Cerebellar cortex (tissue), 1 donor: ENCODE data around the gene SNCB.
"Not testable (repeated sequence)": the region's sequence is repeated elsewhere in the genome, so short reads cannot be mapped to it uniquely, and the experiment has no call there.

Experiments
- DNase-seq: peaks from one replicate; pipeline ENCODE4 v3.0.0-alpha.2; 2015; ENCODE audit warnings: low spot score

The SNCB gene

DNA sequence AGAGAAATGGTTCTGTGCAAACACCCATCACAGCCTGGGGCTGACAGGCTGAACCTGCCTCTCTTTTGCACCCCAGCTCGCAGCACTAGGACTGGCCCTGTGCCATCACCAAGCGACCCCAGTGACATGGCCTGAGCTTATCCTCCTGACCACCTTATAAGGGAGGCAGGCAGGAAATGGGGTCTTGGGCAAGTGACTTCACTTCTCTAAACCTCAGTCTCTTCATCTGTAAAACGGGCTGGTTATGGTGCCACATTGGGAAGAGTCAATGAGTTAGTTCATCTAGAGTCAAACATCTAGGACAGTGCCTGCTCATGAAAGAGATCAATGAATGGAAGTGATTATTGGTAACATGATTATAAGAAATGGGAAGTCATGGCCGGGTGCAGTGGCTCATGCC is 6.2 kb downstream of the SNCB start:
- no peak for DNase-seq

DNA sequence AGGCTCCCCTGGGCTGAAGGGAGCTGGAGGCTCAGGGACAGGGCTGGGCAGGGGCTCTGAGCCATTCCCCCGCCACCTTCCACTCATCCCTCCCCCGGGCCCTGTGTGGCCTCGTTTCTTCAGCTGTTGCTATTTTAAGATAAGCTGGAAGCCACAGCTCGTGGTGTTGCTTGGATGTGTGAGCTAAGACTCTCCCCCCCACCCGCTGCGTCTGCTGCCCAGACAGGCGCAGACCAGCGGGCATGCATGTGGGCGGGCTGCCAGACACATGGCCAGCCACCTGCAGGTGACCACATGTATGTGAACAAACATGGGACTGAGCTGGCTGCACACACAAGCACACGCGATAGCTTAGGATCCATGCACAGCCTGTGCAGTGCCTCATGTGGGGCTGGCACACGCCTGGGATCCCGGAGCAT is 8.7 kb downstream of the SNCB start:
- DNase-seq = peak; percentile 76

DNA sequence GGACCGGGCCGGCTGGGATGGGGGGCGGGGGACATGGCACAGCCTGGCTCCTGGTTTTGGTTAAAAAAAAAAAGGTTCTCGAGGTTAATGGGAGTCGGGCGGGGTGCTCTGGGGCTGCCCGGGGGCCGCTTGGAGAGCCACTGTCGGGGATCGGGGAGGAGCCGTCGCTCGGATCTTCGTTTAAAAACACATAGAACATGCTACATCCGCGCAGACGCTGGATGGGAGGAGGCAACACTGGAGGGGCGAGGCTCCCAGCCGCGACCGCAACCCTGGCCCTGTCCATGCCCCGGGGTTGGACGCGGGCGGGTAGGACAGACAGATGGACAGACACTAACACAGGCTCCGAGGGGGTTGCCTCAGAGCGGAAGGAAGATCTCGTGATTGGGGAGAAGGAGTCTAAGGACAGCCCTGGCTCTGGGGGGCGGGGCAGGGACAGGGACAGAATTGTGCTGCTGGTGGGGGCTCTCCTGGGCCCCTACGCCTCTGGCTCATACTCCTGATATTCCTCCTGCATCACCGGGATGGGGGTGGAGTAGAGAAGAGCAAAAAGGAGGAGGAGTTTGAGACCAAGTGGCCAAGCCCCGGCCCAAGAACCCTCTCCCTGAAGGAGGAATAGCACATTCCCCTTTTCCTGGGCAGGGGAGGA is 9.9 kb downstream of the SNCB start:
- DNase-seq = no peak

DNA sequence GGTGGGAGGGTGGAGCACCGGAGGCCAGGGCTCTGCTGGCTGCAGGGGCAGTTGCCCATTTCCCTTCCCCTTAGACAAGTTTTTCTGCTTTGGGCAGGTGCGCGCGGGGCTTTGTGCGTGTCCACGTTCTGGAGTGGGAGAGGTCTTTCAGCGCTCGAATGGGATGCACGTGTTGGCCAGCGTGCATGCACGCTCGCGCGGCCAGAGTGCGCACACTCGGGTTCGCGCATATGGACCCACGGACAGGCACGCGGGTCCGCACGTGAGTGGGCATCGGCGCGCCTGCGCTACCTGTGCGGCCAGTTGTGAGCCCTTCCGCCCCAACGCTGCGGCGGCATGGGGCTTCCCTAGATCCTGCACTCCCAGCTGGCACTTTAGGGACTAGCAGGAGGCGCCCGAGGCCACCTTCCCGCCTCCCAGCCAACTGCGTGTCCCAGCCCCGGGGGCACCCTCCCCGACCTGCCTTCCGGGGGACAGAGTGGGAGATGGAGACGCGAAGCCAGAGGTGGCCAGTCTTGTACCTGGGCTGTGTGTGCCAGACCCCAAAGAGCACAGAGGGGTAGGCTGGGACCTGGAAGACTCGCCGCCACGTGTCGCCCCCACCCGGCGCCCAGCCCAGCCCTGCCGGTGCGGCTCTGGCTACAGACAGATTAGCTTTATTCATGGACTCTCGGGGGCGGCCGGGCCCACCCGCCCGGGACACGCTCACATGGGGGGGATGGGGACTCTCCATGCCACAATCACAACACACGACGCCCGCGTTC is 10.6 kb downstream of the SNCB start:
- no peak for DNase-seq

- DNase-seq = peak; percentile 92
These were observed 11.1 kb downstream of the SNCB start for GRCh38 chr5:176619203-176619568.

GRCh38 chr5:176618783-176619182 is 11.6 kb downstream of the SNCB start:
- no peak for DNase-seq

DNA sequence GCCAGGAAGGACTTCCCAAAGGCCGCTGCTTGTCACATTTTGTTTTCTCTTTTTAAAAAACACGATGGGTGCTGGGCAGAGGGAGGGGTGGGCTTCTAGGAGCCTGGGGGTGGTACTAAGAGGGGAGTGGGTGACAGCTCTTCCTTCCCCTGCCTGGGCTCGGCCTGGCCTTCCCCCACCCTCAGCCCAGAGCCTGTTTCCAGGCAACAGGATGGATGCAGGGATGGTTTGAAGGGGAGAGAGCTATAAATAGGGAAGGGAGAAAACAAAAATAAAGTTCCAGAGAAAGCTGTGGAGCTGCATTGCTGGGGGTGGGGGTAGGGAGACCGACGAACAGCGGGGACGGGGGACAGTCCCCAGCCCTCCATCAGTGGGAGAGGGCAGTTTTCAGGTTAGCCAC is 13.8 kb downstream of the SNCB start:
- no peak for DNase-seq

GRCh38 chr5:176614805-176615478 is 15.4 kb downstream of the SNCB start:
- DNase-seq = no peak

DNA sequence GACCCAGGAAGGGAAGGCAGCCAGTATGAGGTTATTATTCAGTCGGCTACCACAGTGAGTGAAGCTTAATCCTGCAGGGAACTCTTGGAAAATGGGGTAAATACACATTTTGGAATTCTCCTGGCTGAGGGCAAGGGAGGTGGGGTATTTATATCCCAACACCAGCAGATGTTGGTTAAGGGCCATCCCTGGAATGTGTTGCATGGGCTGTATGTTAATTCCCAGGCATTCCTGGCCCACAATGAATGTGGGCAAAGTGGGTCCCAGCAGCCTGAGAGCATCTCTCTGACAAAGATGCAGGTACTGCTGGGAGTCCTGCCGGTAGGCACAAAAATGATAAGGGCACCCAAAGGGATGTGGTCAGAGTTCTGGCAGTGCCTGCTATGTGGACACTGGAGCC is 17.5 kb downstream of the SNCB start:
- no peak for DNase-seq

DNA sequence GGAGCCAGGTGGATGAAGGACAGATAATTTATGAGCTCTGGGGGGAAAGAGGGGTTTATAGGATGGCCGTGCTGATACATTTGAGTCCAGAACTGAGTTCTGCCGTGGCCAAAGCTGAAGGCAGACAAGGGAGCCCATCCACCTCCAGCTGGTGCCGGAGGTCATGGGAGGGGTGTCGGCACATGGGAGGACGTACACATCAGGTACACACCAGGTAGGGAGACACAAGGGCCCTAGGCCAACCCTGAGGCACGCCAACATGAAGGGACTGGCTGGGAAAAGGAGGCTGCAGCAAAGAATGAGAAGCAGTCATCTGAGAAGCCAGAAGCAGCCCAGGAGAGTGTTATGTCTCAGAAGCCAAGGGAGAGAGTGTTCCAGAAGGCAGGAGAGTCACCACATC is 18.3 kb downstream of the SNCB start:
- peak; percentile 37 for DNase-seq

GRCh38 chr5:176611435-176611834 is 18.9 kb downstream of the SNCB start:
- DNase-seq = peak; percentile 52

- DNase-seq = no peak
These were observed 19.9 kb downstream of the SNCB start for GRCh38 chr5:176610435-176610773.

GRCh38 chr5:176609724-176610434 is 20.5 kb downstream of the SNCB start, which contains the start of gene GPRIN1:
TSS of gene GPRIN1 (minus strand) at chr5:176610156. CDS start at chr5:176599834, 10,322 bp downstream.
- DNase-seq = peak; percentile 65

- no peak for DNase-seq
These were observed 21.2 kb downstream of the SNCB start for GRCh38 chr5:176608937-176609723.

DNA sequence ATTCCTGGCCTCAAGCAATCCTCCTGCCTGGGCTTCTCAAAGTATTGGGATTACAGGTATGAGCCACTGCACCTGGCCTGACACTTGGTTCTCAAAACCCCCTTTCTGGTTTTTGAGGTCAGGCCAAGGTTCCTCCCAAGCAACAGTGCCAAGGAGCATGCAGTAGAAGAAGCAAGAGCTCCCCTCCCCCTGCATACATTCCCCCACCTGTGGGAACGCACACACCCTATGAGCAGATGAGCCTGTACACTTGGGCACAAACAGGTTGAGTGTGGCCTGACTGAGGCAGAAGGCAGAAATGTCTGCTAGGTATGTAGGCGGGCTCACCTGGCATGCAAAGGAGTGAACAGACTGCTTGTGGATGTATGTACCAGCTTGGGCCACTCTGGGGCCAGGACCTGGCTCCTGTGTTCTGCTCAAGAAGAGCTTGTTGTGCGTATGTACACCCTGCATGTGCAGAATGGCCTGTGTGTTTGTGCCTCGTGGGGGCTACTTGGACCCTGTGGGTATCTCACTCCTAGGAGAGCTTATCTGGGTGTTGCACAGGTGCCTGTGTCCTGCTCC is 22.1 kb downstream of the SNCB start:
- DNase-seq = peak; percentile 55

DNA sequence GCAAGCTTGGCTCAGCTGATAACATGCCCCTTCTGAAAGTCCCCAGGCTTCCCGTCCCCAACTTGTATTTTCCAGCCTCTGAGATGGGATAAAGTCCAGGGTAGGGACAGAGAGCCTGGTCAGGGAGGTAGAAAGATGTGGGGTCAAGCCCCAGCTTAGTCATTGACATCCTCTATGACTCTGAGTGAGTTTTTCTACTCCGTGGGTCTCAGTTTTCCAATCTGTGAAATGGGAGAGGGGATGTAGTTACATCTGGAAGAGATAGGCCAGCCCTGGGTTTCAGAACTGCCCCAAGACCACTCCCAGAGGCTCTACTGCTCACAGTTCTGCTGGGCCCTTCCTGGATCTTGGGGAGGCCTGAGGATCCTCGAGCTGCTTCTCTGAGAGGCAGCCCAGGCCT is 23.5 kb downstream of the SNCB start:
- DNase-seq = no peak

- no peak for DNase-seq
These were observed 24.3 kb downstream of the SNCB start for GRCh38 chr5:176606032-176606431.

DNA sequence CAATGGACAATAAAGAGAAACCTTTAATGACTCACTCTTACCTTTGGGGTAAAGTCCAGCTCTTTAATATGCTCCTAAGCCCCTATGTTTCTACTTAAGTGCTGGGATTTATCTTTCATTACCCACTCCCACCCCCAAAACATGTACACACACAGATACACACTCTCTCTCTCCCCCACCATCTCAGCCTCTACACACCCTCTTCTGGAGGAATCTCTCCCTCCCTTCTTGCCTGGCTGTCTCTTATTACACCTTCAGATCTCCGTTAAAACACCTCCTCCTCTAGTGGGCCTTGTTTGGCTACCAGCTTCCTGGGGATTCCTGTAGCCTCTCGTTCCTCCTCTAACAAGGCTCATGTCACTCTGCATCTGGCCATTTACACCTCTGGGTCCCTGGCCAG is 27.2 kb downstream of the SNCB start:
- no peak for DNase-seq

DNA sequence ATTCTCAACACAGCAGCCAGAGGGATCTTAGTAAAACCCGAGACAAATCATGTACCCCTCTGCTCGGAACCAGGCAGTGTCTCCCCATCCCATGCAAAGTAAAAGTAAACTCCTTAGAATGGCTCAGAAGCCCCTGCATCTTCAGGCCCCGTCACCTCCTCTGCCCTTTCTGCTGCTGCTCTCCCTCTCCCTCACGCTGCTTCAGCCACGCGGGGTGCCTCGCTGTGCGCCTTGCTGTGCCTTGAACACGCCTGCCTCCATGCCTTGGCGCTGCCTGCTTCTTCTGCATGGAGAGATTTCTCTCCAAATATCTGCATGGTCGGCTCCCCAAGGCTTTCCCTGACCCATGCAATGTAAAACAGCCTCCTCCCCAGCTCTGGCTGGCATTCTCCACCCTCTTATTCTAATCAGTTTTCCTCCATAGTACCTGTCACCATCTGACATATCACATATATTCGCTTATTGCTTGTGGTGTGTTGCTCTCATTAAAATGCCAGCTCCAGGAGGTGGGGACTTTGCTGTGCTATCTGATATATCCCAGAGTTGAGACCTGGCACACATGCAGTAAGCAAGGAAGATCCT is 28.3 kb downstream of the SNCB start:
- DNase-seq = no peak

- not testable (repeated sequence) for DNase-seq
These were observed 30.4 kb downstream of the SNCB start for GRCh38 chr5:176599749-176600430.
